Stimulated activated CD8-positive, alpha-beta memory T cell treated with anti-CD3 and anti-CD28 coated beads, Interleukin-4, amount 100 ng/mL, for 24 hours (primary cell): ENCODE measurements around the gene AKAP7.
"Not testable (repeated sequence)": the region's sequence is repeated elsewhere in the genome, so short reads cannot be mapped to it uniquely, and the experiment has no call there.

ENCODE experiments used
- DNase-seq: peaks from one replicate; pipeline ENCODE4 v3.0.0-alpha.2; 2020; ENCODE audit warnings: low read depth

The AKAP7 gene

GRCh38 chr6:131293472-131293911 lies 158.2 kb downstream of the AKAP7 start:
- no peak for DNase-seq

- no peak for DNase-seq
These were observed 159.8 kb downstream of the AKAP7 start for GRCh38 chr6:131295081-131295480.

GRCh38 chr6:131300826-131301225 lies 165.6 kb downstream of the AKAP7 start:
- not testable (repeated sequence) for DNase-seq

- no peak for DNase-seq
These were observed 168.2 kb downstream of the AKAP7 start for GRCh38 chr6:131303338-131303930.

- DNase-seq: no peak
These were observed 170.0 kb downstream of the AKAP7 start for GRCh38 chr6:131305037-131305850.

GRCh38 chr6:131309437-131309836 lies 174.2 kb downstream of the AKAP7 start:
- no peak for DNase-seq

- no peak for DNase-seq
These were observed 179.6 kb downstream of the AKAP7 start for GRCh38 chr6:131314838-131315237.

- no peak for DNase-seq
These were observed 181.4 kb downstream of the AKAP7 start for GRCh38 chr6:131316654-131317053.

GRCh38 chr6:131317516-131317915 lies 182.2 kb downstream of the AKAP7 start:
- DNase-seq: no peak

- no peak for DNase-seq
These were observed 186.3 kb downstream of the AKAP7 start for GRCh38 chr6:131321589-131321988.

- DNase-seq: no peak
These were observed 186.9 kb downstream of the AKAP7 start for GRCh38 chr6:131322125-131322524.

GRCh38 chr6:131325669-131326068 lies 190.4 kb downstream of the AKAP7 start:
- not testable (repeated sequence) for DNase-seq

- DNase-seq: not testable (repeated sequence)
These were observed 193.5 kb downstream of the AKAP7 start for GRCh38 chr6:131328727-131329126.

- DNase-seq: no peak
These were observed 195.9 kb downstream of the AKAP7 start for GRCh38 chr6:131331151-131331550.

- no peak for DNase-seq
These were observed 196.9 kb downstream of the AKAP7 start for GRCh38 chr6:131331873-131332781.
